ENCODE results near the gene IRAK2. TPM values are rescaled to one million over a fixed set of nuclear protein-coding genes. Genes with fewer than 3 reads are reported as not detected.
"Not testable (repeated sequence)": the region's sequence is repeated elsewhere in the genome, so short reads cannot be mapped to it uniquely, and the experiment has no call there.

The IRAK2 gene
- total RNA-seq, 2 experiments from 2014 or later, result 1.4 TPM

DNA sequence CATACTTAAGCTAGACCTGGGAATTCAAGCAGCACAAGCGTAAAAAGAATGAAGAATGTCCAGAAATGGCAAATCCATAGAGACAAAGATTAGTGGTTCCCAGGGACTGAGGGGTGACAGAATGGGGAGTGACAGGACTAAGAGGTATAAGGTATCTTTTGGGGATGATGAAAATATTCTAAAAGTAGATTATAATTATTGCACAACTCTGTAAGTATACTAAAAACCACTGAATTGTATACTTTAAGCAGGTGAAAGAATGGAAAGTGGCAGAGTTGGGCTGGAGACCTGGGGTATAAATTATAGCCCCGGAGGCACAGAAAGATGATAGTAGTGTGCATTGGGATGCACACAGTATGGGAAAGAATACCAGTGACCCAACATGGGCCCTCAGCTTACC is 43.7 kb upstream of the IRAK2 start:
- no peak overlapping the region for H3K4me3 ChIP-seq (ENCODE audit: low read depth, low read length, poor library complexity, severe bottlenecking)
- peaks cover 12% of the 10 kb centered on the region; the same call in 1 of the 2 replicates for H4K20me1 ChIP-seq (ENCODE audit: insufficient read depth, low read length)
- no TSS peak for BruUV-seq (replicated peaks)
- TF ChIP-seq, protein P1, sequence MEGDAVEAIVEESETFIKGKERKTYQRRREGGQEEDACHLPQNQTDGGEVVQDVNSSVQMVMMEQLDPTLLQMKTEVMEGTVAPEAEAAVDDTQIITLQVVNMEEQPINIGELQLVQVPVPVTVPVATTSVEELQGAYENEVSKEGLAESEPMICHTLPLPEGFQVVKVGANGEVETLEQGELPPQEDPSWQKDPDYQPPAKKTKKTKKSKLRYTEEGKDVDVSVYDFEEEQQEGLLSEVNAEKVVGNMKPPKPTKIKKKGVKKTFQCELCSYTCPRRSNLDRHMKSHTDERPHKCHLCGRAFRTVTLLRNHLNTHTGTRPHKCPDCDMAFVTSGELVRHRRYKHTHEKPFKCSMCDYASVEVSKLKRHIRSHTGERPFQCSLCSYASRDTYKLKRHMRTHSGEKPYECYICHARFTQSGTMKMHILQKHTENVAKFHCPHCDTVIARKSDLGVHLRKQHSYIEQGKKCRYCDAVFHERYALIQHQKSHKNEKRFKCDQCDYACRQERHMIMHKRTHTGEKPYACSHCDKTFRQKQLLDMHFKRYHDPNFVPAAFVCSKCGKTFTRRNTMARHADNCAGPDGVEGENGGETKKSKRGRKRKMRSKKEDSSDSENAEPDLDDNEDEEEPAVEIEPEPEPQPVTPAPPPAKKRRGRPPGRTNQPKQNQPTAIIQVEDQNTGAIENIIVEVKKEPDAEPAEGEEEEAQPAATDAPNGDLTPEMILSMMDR (conservative IDR thresholded peaks at IDR 0.05; ENCODE audit: low read length), result no peak
- no peak for TF ChIP-seq EZH2phosphoT487 (IDR thresholded peaks at IDR 0.05; ENCODE audit: borderline replicate concordance, low read depth, low read length)
- no peak for DNase-seq (ENCODE audit: low spot score)
- intact Hi-C loops (cut with micrococcal nuclease; ENCODE audit: unreplicated experiment), result no loop called here
- peaks cover 20% of the 10 kb centered on the region for H3K4me1 ChIP-seq (ENCODE audit: insufficient read depth, low read length, poor library complexity, severe bottlenecking)
- H3K9me2 ChIP-seq (ENCODE audit: insufficient read depth, low read length), result no peaks in the 10 kb centered on the region
- peaks cover 75% of the 10 kb centered on the region for H3K79me2 ChIP-seq (ENCODE audit: insufficient read depth, low read depth, low read length)
- ChIA-PET POLR2A (interaction anchor here (0.5 to 0.9 kb wide), 2 partner anchors 11 to 133 kb away, joined by 3 read pairs; no protein-coding TSS in a partner anchor), CTCF (ENCODE audit: unreplicated experiment) (no interaction called here)
- no peak overlapping the region for H3K4me2 ChIP-seq (ENCODE audit: low read length)
- peaks cover 82% of the 10 kb centered on the region for H3K36me3 ChIP-seq (ENCODE audit: insufficient read depth, low read length)
- H2AFZ ChIP-seq (ENCODE audit: low read length), result no peak overlapping the region
- no peak overlapping the region for H3K27ac ChIP-seq (ENCODE audit: low read depth, low read length, poor library complexity, severe bottlenecking)
- H3K9me3 ChIP-seq (ENCODE audit: low read length), result no peaks in the 10 kb centered on the region

DNA sequence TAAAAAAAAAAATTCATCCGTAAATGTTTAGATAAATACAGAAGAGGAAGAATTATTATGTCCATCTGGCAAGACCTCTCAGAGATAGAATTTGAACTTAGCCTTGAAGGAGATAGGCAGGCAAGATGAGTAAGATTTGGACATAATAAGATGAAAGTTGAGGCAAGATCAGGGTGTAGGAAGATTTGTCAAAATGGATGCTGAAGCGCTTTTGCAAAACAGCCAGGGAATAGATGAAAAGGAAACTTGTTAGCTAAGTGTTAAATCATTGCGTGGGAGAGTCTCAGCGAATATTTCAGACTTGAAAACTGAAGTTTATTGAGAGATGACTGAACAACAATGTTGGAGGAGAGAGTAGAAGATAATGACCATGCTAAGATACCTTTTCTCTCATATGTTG is 42.0 kb upstream of the IRAK2 start:
- Histone ChIP-seq H3K4me1 (ENCODE audit: insufficient read depth, low read length, poor library complexity, severe bottlenecking) (peaks cover 6% of the 10 kb centered on the region), H3K79me2 (ENCODE audit: insufficient read depth, low read depth, low read length) (peaks cover 59% of the 10 kb centered on the region), H2AFZ (ENCODE audit: low read length) (no peak overlapping the region), H3K9me3 (ENCODE audit: low read length) (no peaks in the 10 kb centered on the region), H3K36me3 (ENCODE audit: insufficient read depth, low read length) (peaks cover 91% of the 10 kb centered on the region), H3K9me2 (ENCODE audit: insufficient read depth, low read length) (no peaks in the 10 kb centered on the region), H3K27ac (ENCODE audit: low read depth, low read length, poor library complexity, severe bottlenecking) (no peak overlapping the region), H3K4me3 (ENCODE audit: low read depth, low read length, poor library complexity, severe bottlenecking) (no peak overlapping the region), H3K4me2 (ENCODE audit: low read length) (no peak overlapping the region), H4K20me1 (ENCODE audit: insufficient read depth, low read length) (peaks cover 7% of the 10 kb centered on the region; the same call in 1 of the 2 replicates)
- intact Hi-C loops (cut with micrococcal nuclease; ENCODE audit: unreplicated experiment), result no loop called here
- BruUV-seq (replicated peaks), result no TSS peak
- no peak for DNase-seq (ENCODE audit: low spot score)
- TF ChIP-seq EZH2phosphoT487 (IDR thresholded peaks at IDR 0.05; ENCODE audit: borderline replicate concordance, low read depth, low read length), result no peak
- TF ChIP-seq, protein P1 (conservative IDR thresholded peaks at IDR 0.05; ENCODE audit: low read length), result no peak
- POLR2A ChIA-PET, result interaction anchor here (1.0 kb wide), 1 partner anchor 199 kb away, joined by 3 read pairs; no protein-coding TSS in a partner anchor
- CTCF ChIA-PET (ENCODE audit: unreplicated experiment), result no interaction called here

DNA sequence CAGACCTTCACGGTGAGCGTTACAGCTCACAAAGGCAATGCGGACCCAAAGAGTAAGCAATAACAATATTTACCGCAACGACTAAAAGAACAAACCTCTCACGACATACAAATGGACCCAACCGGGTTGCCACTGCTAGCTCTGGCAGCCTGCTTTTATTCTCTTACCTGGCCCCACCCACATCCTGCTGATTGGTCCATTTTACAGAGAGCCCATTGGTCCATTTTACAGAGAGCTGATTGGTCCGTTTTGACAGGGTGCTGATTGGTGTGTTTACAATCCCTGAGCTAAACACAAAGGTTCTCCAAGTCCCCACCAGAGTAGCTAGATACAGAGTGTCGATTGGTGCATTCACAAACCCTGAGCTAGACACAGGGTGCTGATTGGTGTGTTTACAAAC is 28.8 kb upstream of the IRAK2 start:
- CTCF ChIA-PET (ENCODE audit: unreplicated experiment); H3K4me1 ChIP-seq (ENCODE audit: insufficient read depth, low read length, poor library complexity, severe bottlenecking); H3K4me2 ChIP-seq (ENCODE audit: low read length); intact Hi-C loops (cut with micrococcal nuclease; ENCODE audit: unreplicated experiment); H3K4me3 ChIP-seq (ENCODE audit: low read depth, low read length, poor library complexity, severe bottlenecking); BruUV-seq (replicated peaks); H3K36me3 ChIP-seq (ENCODE audit: insufficient read depth, low read length); H2AFZ ChIP-seq (ENCODE audit: low read length); H3K9me3 ChIP-seq (ENCODE audit: low read length); H3K79me2 ChIP-seq (ENCODE audit: insufficient read depth, low read depth, low read length); H3K9me2 ChIP-seq (ENCODE audit: insufficient read depth, low read length); H3K27ac ChIP-seq (ENCODE audit: low read depth, low read length, poor library complexity, severe bottlenecking); H4K20me1 ChIP-seq (ENCODE audit: insufficient read depth, low read length); DNase-seq (ENCODE audit: low spot score): not testable (repeated sequence)
- POLR2A ChIA-PET, result interaction anchor here (0.6 to 1.5 kb wide), 4 partner anchors 9 to 400 kb away, joined by 3 to 5 read pairs (median 4); partner anchors contain the start of gene BRK1

Data from OCI-LY7 (cell line).